ENCODE measurements around the gene CYP19A1.

DNA sequence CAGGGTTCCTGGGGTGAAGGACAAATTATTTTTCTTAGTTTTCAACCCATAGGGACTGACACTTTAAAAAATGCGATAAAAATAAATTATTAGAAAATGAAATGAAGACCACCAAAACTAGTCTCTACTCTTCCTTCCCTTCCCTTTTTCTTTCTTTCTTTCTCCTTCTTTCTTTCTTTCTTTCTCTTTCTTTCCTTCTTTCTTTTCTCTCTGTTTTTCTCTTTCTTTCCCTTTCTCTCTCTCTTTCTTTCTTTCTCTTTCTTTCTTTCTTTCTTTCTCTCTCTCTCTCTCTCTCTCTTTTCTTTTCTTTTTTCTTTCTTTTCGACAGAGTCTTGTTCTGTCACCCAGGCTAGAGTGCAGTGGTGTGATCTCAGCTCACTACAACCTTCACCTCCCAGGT lies 144.4 kb downstream of the CYP19A1 start:
- TF ChIP-seq, protein P1, sequence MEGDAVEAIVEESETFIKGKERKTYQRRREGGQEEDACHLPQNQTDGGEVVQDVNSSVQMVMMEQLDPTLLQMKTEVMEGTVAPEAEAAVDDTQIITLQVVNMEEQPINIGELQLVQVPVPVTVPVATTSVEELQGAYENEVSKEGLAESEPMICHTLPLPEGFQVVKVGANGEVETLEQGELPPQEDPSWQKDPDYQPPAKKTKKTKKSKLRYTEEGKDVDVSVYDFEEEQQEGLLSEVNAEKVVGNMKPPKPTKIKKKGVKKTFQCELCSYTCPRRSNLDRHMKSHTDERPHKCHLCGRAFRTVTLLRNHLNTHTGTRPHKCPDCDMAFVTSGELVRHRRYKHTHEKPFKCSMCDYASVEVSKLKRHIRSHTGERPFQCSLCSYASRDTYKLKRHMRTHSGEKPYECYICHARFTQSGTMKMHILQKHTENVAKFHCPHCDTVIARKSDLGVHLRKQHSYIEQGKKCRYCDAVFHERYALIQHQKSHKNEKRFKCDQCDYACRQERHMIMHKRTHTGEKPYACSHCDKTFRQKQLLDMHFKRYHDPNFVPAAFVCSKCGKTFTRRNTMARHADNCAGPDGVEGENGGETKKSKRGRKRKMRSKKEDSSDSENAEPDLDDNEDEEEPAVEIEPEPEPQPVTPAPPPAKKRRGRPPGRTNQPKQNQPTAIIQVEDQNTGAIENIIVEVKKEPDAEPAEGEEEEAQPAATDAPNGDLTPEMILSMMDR (IDR thresholded peaks at IDR 0.05) = no peak
- TF ChIP-seq EP300 (IDR thresholded peaks at IDR 0.05) = no peak
